Kidney (tissue), 14 donors: ENCODE data around the gene C1QC. TPM values are rescaled to one million over a fixed set of nuclear protein-coding genes. Genes with fewer than 3 reads are reported as not detected.
A peak's percentile ranks its signal among the peaks of the same experiment; 100 is the strongest.
"Not testable (repeated sequence)": the region's sequence is repeated elsewhere in the genome, so short reads cannot be mapped to it uniquely, and the experiment has no call there.

Experiments used
- DNase-seq, 5 donors: peaks; one replicate each; pipeline ENCODE4 v3.0.0-alpha.2; 2013 to 2020
- FAIRE-seq: peaks from 2 replicates; lab custom pipeline; 2012; peaks lifted over from hg19 to GRCh38; lab: Jason Lieb, UNC
- H3K27ac ChIP-seq, 2 donors: one replicate each; pipeline ENCODE4 v1.7.0; 2013; ENCODE audit warnings: low read depth in 2 of 2, low read length in 2 of 2, inconsistent platforms in 1 of 2
- H3K27me3 ChIP-seq: one replicate; pipeline ENCODE4 v1.7.1; 2013; ENCODE audit warnings: low read length, inconsistent platforms; ENCODE audit not compliant: control insufficient read depth, insufficient read depth
- H3K36me3 ChIP-seq, 3 donors: one replicate each; pipeline versions ENCODE4 v1.7.0 to v1.7.1; 2013; ENCODE audit warnings: low read length in 3 of 3, control low read depth in 1 of 3, inconsistent platforms in 1 of 3; ENCODE audit not compliant: insufficient read depth in 3 of 3, control insufficient read depth in 2 of 3
- H3K4me1 ChIP-seq, 3 donors: one replicate each; pipeline versions ENCODE4 v1.7.0 to v1.7.1; 2013; ENCODE audit warnings: low read length in 3 of 3, inconsistent platforms in 1 of 3, low read depth in 1 of 3; ENCODE audit not compliant: control insufficient read depth in 2 of 3, insufficient read depth in 2 of 3
- H3K4me3 ChIP-seq, 3 donors: one replicate each; pipeline versions ENCODE4 v1.7.0 to v1.8.1; 2013; ENCODE audit warnings: low read length in 3 of 3, control low read depth in 1 of 3, inconsistent platforms in 1 of 3
- H3K9ac ChIP-seq, 3 donors: one replicate each; pipeline versions ENCODE4 v1.7.0 to v1.7.1; 2013; ENCODE audit warnings: low read length in 3 of 3, control low read depth in 1 of 3, inconsistent platforms in 1 of 3
- H3K9me3 ChIP-seq, 3 donors: one replicate each; pipeline versions ENCODE4 v1.7.0 to v1.7.1; 2013; ENCODE audit warnings: low read length in 3 of 3, control low read depth in 1 of 3, inconsistent platforms in 1 of 3; ENCODE audit not compliant: control insufficient read depth in 2 of 3, insufficient read depth in 1 of 3
- intact Hi-C: fragments of 100-400 bp; cut with DNase I; formaldehyde crosslinking; loops from one replicate; pipeline ENCODE4 v1.11.1; 2022
- polyA plus RNA-seq: library from polyadenylated mRNA; stranded (reverse); fragments of 350-450 nt; fragmentation: Illumina TruSeq; extraction: RNeasy Lipid Tissue Mini Kit (QIAGEN cat#74804); gene quantifications from one replicate; pipeline ENCODE4 v1.2.3, GENCODE V29; 2014; ENCODE audit warnings: low read depth, low replicate concordance; ENCODE audit not compliant: insufficient read depth
- total RNA-seq: library from RNA; stranded (reverse); fragmentation: NEBNext Ultra II Directional; extraction: Animal tissue kit (Norgen Biotek cat#: 25700); gene quantifications from one replicate; pipeline ENCODE4 v1.2.1, GENCODE V29; 2021
- TF ChIP-seq, protein P1 (sequence below): IDR thresholded peaks from 3 replicates; pipeline ENCODE4 v1.5.1; 2012; ENCODE audit warnings: mild to moderate bottlenecking, moderate library complexity, borderline replicate concordance; ENCODE audit not compliant: insufficient read depth; ENCODE audit errors: extremely low read depth
- donor health status: control.
- donor health status: control.
- donor health status: control.
- donor health status: control.
- donor health status: control.
- donor health status: DM: yes; HTN: yes; CAD: no.
- donor health status: Normal renal cell carcinoma (clear cell type).

C1QC gene
- total and polyA plus RNA-seq, 2 donors from 2014 or later, result 57.4 to 287 TPM

DNA sequence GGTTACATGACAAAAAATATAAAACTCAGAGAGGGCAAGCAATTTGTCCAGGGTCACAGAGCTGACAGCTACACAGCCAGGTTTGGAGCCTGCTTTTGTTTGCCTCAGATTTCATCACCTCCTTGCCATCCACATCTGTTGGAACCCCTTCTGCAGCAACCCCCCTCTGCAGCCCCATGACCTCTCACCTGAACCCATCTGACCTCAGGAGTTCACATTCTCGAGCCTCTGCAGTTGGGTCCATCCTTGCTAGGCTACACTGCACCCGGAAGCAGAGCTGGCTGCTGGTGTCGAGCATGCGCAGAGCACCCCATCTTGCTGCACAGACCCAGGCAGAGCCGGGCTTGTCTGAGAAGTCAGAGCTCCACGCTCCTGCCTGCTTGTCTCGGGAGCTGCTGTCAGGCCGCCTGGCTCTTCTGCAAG is 19.6 kb downstream of the C1QC start:
- peak in 1 of 5 donors; percentile 67 for DNase-seq
- no peak for FAIRE-seq
- H3K4me3 ChIP-seq, result no peak overlapping the region
- TF ChIP-seq, protein P1, sequence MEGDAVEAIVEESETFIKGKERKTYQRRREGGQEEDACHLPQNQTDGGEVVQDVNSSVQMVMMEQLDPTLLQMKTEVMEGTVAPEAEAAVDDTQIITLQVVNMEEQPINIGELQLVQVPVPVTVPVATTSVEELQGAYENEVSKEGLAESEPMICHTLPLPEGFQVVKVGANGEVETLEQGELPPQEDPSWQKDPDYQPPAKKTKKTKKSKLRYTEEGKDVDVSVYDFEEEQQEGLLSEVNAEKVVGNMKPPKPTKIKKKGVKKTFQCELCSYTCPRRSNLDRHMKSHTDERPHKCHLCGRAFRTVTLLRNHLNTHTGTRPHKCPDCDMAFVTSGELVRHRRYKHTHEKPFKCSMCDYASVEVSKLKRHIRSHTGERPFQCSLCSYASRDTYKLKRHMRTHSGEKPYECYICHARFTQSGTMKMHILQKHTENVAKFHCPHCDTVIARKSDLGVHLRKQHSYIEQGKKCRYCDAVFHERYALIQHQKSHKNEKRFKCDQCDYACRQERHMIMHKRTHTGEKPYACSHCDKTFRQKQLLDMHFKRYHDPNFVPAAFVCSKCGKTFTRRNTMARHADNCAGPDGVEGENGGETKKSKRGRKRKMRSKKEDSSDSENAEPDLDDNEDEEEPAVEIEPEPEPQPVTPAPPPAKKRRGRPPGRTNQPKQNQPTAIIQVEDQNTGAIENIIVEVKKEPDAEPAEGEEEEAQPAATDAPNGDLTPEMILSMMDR, result no peak
- no peak overlapping the region for H3K27ac ChIP-seq
- no peaks in the 10 kb centered on the region for H3K4me1 ChIP-seq
- no peaks in the 10 kb centered on the region for H3K27me3 ChIP-seq
- H3K9ac ChIP-seq, result no peak overlapping the region
- no peaks in the 10 kb centered on the region for H3K9me3 ChIP-seq
- H3K36me3 ChIP-seq, result no peaks in the 10 kb centered on the region
- intact Hi-C loops, result no loop called here

DNA sequence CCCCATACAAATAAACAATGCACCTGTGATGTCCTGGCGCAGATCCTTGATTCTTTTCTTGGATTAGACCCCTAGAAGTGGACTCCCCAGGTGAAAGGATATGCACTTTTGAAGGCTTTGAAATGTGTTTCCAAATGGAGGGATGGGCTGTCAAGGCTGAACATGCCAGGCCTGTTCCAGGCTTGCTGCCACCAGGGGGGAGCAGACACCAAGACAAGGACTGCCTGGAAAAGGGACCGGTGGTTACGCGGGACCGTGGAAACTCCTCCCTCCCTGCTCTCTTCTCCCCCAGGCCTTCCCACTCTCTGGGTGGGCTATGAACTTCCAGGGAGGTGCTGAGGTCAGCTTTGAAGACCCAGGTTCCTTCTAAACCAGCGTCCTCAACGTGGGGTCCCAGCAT is 22.3 kb downstream of the C1QC start:
- TF ChIP-seq, protein P1, result peak; percentile 5
- intact Hi-C loops, result no loop called here
- Histone ChIP-seq H3K4me3 (no peak overlapping the region), H3K27me3 (no peaks in the 10 kb centered on the region), H3K9me3 (no peaks in the 10 kb centered on the region), H3K27ac (no peak overlapping the region), H3K36me3 (no peaks in the 10 kb centered on the region), H3K9ac (no peak overlapping the region), H3K4me1 (no peaks in the 10 kb centered on the region)
- DNase-seq (peak in 3 of 5 donors; percentile 62 to 75 (median 72)), FAIRE-seq (no peak)

DNA sequence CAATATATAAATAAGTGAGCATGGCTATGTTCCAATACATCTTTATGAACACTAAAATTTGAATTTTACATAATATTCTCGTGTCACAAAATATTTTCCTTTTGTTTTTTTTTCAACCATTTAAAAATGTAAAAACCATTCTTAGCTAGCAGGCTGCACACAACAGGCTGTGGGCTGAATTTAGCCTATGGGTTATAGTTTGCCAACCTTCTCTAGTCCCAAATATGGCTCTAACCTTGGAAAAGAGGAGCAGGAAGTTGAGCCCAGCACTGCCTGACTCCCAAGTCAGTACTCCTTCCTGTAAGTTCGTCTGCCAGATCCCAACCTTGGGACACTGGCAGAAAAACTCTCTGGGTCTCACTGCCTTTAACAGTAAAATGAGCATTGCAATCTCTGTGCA is 23.0 kb downstream of the C1QC start:
- intact Hi-C loops, result no loop called here
- no peak overlapping the region for H3K9ac ChIP-seq
- no peaks in the 10 kb centered on the region for H3K27me3 ChIP-seq
- no peaks in the 10 kb centered on the region for H3K36me3 ChIP-seq
- no peak for FAIRE-seq
- no peak overlapping the region for H3K27ac ChIP-seq
- no peaks in the 10 kb centered on the region for H3K9me3 ChIP-seq
- DNase-seq, result no peak
- TF ChIP-seq, protein P1, result no peak
- no peaks in the 10 kb centered on the region for H3K4me1 ChIP-seq
- H3K4me3 ChIP-seq, result no peak overlapping the region

DNA sequence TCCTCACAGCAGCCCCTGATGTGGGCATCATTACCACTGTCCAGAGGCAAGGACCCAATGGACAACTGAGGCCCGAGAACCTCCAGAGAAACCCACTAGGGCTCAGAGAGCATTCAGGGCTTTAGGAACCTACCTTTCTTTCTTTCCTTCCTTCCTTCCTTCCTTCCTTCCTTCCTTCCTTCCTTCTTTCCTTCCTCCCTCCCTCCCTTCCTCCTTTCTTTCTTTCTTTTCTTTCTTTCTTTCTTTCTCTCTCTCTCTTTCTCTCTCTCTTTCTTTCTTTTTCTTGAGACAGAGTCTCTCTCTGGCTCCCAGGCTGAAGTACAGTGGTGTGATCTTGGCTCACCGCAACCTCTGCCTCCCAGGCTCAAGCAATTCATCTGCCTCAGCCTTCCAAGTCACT is 25.4 kb downstream of the C1QC start:
- intact Hi-C loops, result not testable (repeated sequence)

More for the DNA sequence above, 25.4 kb downstream of the C1QC start:
- not testable (repeated sequence) for H3K9me3 ChIP-seq, H3K4me1 ChIP-seq, H3K27me3 ChIP-seq, H3K36me3 ChIP-seq, H3K27ac ChIP-seq, H3K9ac ChIP-seq, H3K4me3 ChIP-seq, FAIRE-seq, DNase-seq
